Activated naive CD4-positive, alpha-beta T cell treated with anti-CD3 and anti-CD28 coated beads for 36 hours (primary cell): Measurements from ENCODE around the gene TNIP3. TPM values are rescaled to one million over a fixed set of nuclear protein-coding genes. Genes with fewer than 3 reads are reported as not detected.

Experiments used
- CTCF ChIA-PET: fragments of 350-600 bp; sonication (Branson Sonifier 250); formaldehyde crosslinking; loops from one replicate; lab custom pipeline; 2021; ENCODE audit warnings: antibody characterized with exemption; lab: Charles Lee
- DNase-seq: peaks from one replicate; pipeline ENCODE4 v3.0.0-alpha.2; 2020
- H3K27ac Mint-ChIP-seq: one replicate; pipeline ENCODE4 v1.8.0; 2021; ENCODE audit warnings: mild to moderate bottlenecking, mixed read lengths
- H3K27me3 Mint-ChIP-seq: one replicate; pipeline ENCODE4 v1.8.0; 2021; ENCODE audit warnings: low read depth, mixed read lengths
- H3K36me3 Mint-ChIP-seq: one replicate; pipeline ENCODE4 v1.8.0; 2021; ENCODE audit warnings: low read depth, mixed read lengths
- H3K4me1 Mint-ChIP-seq: one replicate; pipeline ENCODE4 v1.8.0; 2021; ENCODE audit warnings: low read depth, mixed read lengths
- H3K4me3 Mint-ChIP-seq: one replicate; pipeline ENCODE4 v1.8.0; 2021; ENCODE audit warnings: mild to moderate bottlenecking, moderate library complexity, mixed read lengths
- H3K9me3 Mint-ChIP-seq: one replicate; pipeline ENCODE4 v1.8.0; 2021; ENCODE audit warnings: mixed read lengths
- intact Hi-C: fragments of 100-400 bp; cut with micrococcal nuclease; formaldehyde crosslinking; loops from one replicate; pipeline ENCODE4 v1.15.1; 2023
- total RNA-seq, 2 experiments: library from RNA; stranded (reverse); gene quantifications; one replicate each; pipeline ENCODE4 v1.2.3, GENCODE V29; 2021

The TNIP3 gene
- total RNA-seq, 2 experiments from 2014 or later, result 1.8 to 2.7 TPM

- no peaks in the 10 kb centered on the region for H3K4me1 Mint-ChIP-seq
- CTCF ChIA-PET, result interaction anchor here (0.6 kb wide), 2 partner anchors 80 to 255 kb away, joined by 3 read pairs; no protein-coding TSS in a partner anchor
- intact Hi-C loops, result loop anchor here (2.0 to 5.0 kb wide), 2 partner anchors 209 to 1471 kb away; partner anchors contain the start of gene PDE5A
- no peaks in the 10 kb centered on the region for H3K27me3 Mint-ChIP-seq
- H3K4me3 Mint-ChIP-seq, result no peak overlapping the region
- no peaks in the 10 kb centered on the region for H3K36me3 Mint-ChIP-seq
- H3K9me3 Mint-ChIP-seq, result no peaks in the 10 kb centered on the region
- no peak overlapping the region for H3K27ac Mint-ChIP-seq
- DNase-seq, result no peak
Measured at GRCh38 chr4:121098266-121098665, 65.9 kb downstream of the TNIP3 start.

- Mint-ChIP-seq H3K9me3 (no peaks in the 10 kb centered on the region), H3K4me1 (no peaks in the 10 kb centered on the region), H3K4me3 (no peak overlapping the region), H3K36me3 (no peaks in the 10 kb centered on the region), H3K27me3 (no peaks in the 10 kb centered on the region), H3K27ac (no peak overlapping the region)
- no peak for DNase-seq
- intact Hi-C loops, result loop anchor here (1.0 to 5.0 kb wide), 6 partner anchors 174 to 1469 kb away; partner anchors contain the start of genes PDE5A and PRDM5
- CTCF ChIA-PET, result interaction anchor here (0.7 to 1.0 kb wide), 5 partner anchors 13 to 914 kb away, joined by 3 to 7 read pairs (median 5); no protein-coding TSS in a partner anchor
Measured at GRCh38 chr4:121096629-121097028, 67.5 kb downstream of the TNIP3 start.

GRCh38 chr4:121096191-121096590, 67.9 kb downstream of the TNIP3 start:
- Mint-ChIP-seq H3K9me3 (no peaks in the 10 kb centered on the region), H3K4me3 (no peak overlapping the region), H3K27ac (no peak overlapping the region), H3K27me3 (no peaks in the 10 kb centered on the region), H3K4me1 (no peaks in the 10 kb centered on the region), H3K36me3 (no peaks in the 10 kb centered on the region)
- no peak for DNase-seq
- CTCF ChIA-PET, result interaction anchor here (0.7 to 1.0 kb wide), 4 partner anchors 77 to 913 kb away, joined by 3 to 7 read pairs (median 6); no protein-coding TSS in a partner anchor
- intact Hi-C loops, result loop anchor here (1.0 to 5.0 kb wide), 6 partner anchors 174 to 1469 kb away; partner anchors contain the start of genes PDE5A and PRDM5

- CTCF ChIA-PET, result interaction anchor here (0.5 to 1.3 kb wide), 5 partner anchors 28 to 935 kb away, joined by 3 to 4 read pairs (median 3); no protein-coding TSS in a partner anchor
- H3K4me1 Mint-ChIP-seq, result no peaks in the 10 kb centered on the region
- H3K27me3 Mint-ChIP-seq, result no peaks in the 10 kb centered on the region
- no peak for DNase-seq
- H3K4me3 Mint-ChIP-seq, result no peak overlapping the region
- intact Hi-C loops, result no loop called here
- H3K27ac Mint-ChIP-seq, result no peak overlapping the region
- no peaks in the 10 kb centered on the region for H3K36me3 Mint-ChIP-seq
- no peaks in the 10 kb centered on the region for H3K9me3 Mint-ChIP-seq
Measured at GRCh38 chr4:121094297-121094966, 69.7 kb downstream of the TNIP3 start.

GRCh38 chr4:121093261-121093660, 70.9 kb downstream of the TNIP3 start:
- H3K27me3 Mint-ChIP-seq, result no peaks in the 10 kb centered on the region
- intact Hi-C loops, result no loop called here
- H3K9me3 Mint-ChIP-seq, result no peaks in the 10 kb centered on the region
- H3K36me3 Mint-ChIP-seq, result no peaks in the 10 kb centered on the region
- H3K4me3 Mint-ChIP-seq, result no peak overlapping the region
- H3K27ac Mint-ChIP-seq, result no peak overlapping the region
- no peak for DNase-seq
- CTCF ChIA-PET, result interaction anchor here (1.2 kb wide), 1 partner anchor 373 kb away, joined by 4 read pairs; no protein-coding TSS in a partner anchor
- no peaks in the 10 kb centered on the region for H3K4me1 Mint-ChIP-seq

GRCh38 chr4:121091941-121092340, 72.2 kb downstream of the TNIP3 start:
- Mint-ChIP-seq H3K27ac (no peak overlapping the region), H3K9me3 (no peaks in the 10 kb centered on the region), H3K27me3 (no peaks in the 10 kb centered on the region), H3K4me1 (no peaks in the 10 kb centered on the region), H3K4me3 (no peak overlapping the region), H3K36me3 (no peaks in the 10 kb centered on the region)
- intact Hi-C loops, result no loop called here
- no peak for DNase-seq
- CTCF ChIA-PET, result interaction anchor here (2.0 kb wide), 1 partner anchor 9 kb away, joined by 6 read pairs; no protein-coding TSS in a partner anchor

GRCh38 chr4:121088867-121089266, 75.3 kb downstream of the TNIP3 start:
- H3K4me1 Mint-ChIP-seq, result no peaks in the 10 kb centered on the region
- no peaks in the 10 kb centered on the region for H3K36me3 Mint-ChIP-seq
- CTCF ChIA-PET, result no interaction called here
- H3K27me3 Mint-ChIP-seq, result no peaks in the 10 kb centered on the region
- DNase-seq, result no peak
- intact Hi-C loops, result no loop called here
- H3K9me3 Mint-ChIP-seq, result no peaks in the 10 kb centered on the region
- H3K27ac Mint-ChIP-seq, result no peak overlapping the region
- H3K4me3 Mint-ChIP-seq, result no peak overlapping the region

Other genes with a start within 250 kb of the TNIP3 start
- gene PRDM5, start 241.6 kb downstream of the TNIP3 start, total RNA-seq, result under 1 TPM; 0.20 to 0.57 TPM
- gene NDNF, start 91.8 kb downstream of the TNIP3 start, total RNA-seq, result not detected
- gene QRFPR, start 216.7 kb upstream of the TNIP3 start, total RNA-seq, result not detected